Right lobe of liver (tissue), 6 donors: ENCODE measurements around the gene COPG2. TPM values are rescaled to one million over a fixed set of nuclear protein-coding genes. Genes with fewer than 3 reads are reported as not detected.
"Not testable (repeated sequence)": the region's sequence is repeated elsewhere in the genome, so short reads cannot be mapped to it uniquely, and the experiment has no call there.

Source experiments
- ATAC-seq, 4 donors: fragments of 200-7000 bp; cut with Tn5 transposase; one replicate each; pipeline ENCODE4 v1.9.1; 2020; ENCODE audit warnings: mild to moderate bottlenecking in 4 of 4, moderate library complexity in 4 of 4
- DNase-seq, 3 donors: peaks; one replicate each; pipeline ENCODE4 v3.0.0-alpha.2; 2020
- H3K27ac ChIP-seq, 3 donors: fragments of 200-600 bp; one replicate each; pipeline ENCODE4 v1.8.0; 2022
- H3K27me3 ChIP-seq, 2 donors: fragments of 200-600 bp; one replicate each; pipeline ENCODE4 v1.8.0; 2022
- H3K36me3 ChIP-seq, 4 donors: fragments of 200-600 bp; sonication (generic) in 1 of 4; one replicate each; pipeline versions ENCODE4 v1.5.1 to v1.8.0; 2017 to 2022; ENCODE audit warnings: control low read depth in 1 of 4
- H3K4me1 ChIP-seq, 4 donors: fragments of 200-600 bp; sonication (generic) in 1 of 4; one replicate each; pipeline versions ENCODE4 v1.5.1 to v1.8.0; 2017 to 2022; ENCODE audit warnings: control low read depth in 1 of 4
- H3K4me3 ChIP-seq, 3 donors: fragments of 200-600 bp; one replicate each; pipeline ENCODE4 v1.8.0; 2022
- H3K9me3 ChIP-seq, 4 donors: fragments of 200-600 bp; sonication (generic) in 1 of 4; one replicate each; pipeline versions ENCODE4 v1.5.1 to v1.8.0; 2017 to 2022; ENCODE audit warnings: control low read depth in 1 of 4
- POLR2A ChIP-seq: fragments of 450-650 bp; IDR thresholded peaks from one replicate; pipeline ENCODE4 v1.6.1; 2017; ENCODE audit warnings: antibody characterized with exemption, mild to moderate bottlenecking
- WGBS: methylation state at CpG from one replicate; pipeline ENCODE4 v1.1.6; 2018; ENCODE audit warnings: low coverage, low lambda C conversion rate; ENCODE audit not compliant: insufficient coverage; ENCODE audit errors: missing lambda C conversion rate; 5-methylcytosine and 5-hydroxymethylcytosine counted together
- intact Hi-C, 2 donors: fragments of 100-400 bp; cut with DNase I; formaldehyde crosslinking; loops; one replicate each; pipeline versions ENCODE4 v1.11.2 to v1.14.1; 2022
- total RNA-seq, 6 experiments: library from RNA; depleted of rRNA in 2 of 6; stranded (reverse); fragments of >200 nt in 2 of 6; fragmentation: NEBNext Ultra II Directional in 3 of 6; extraction: Animal tissue kit (Norgen Biotek cat#: 25700) in 3 of 6; gene quantifications; one replicate each; pipeline versions ENCODE4 v1.1.0 to v1.2.4, GENCODE V29; 2016 to 2023
- TF ChIP-seq, protein P1 (sequence below), 4 donors: fragments of 200-600 bp in 3 of 4; fragments of 450-650 bp in 1 of 4; IDR thresholded peaks; one replicate each; pipeline versions ENCODE4 v1.5.1 to v1.8.0; 2016 to 2022; ENCODE audit warnings: antibody characterized with exemption in 4 of 4, mild to moderate bottlenecking in 2 of 4
- donor health status: DM: no; HTN: yes; CAD: no.
- donor health status: DM: no; HTN: no; CAD: no.
- donor health status: DM: no; HTN: no; CAD: no.
- donor health status: DM: no; HTN: yes; CAD: no.
- donor health status: DM: no; HTN: yes; CAD: no.

COPG2 gene
- total RNA-seq, 6 experiments from 2014 or later: 6.5 to 8.9 (median 8.4) TPM

DNA sequence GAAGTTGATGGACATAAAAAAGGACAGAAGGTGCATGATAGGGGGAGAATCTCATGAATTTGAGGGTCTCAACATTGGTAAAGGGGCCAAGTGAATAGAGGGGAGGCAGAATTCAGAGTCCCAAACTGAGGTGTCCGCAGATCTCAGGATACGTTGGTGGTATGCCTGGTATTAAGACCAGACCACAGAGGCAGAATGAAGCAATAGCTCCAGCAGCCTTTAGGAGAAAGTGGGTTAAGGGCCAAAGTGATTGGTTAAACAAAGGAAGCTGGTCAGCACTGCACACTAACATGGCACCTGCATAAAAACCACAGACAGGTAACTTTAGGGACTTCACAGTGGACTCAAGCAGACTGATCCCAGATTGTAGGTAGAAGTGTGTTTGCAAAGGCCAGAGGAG is 139.1 kb downstream of the COPG2 start:
- Histone ChIP-seq H3K4me3 (no peak overlapping the region), H3K27ac (no peak overlapping the region), H3K27me3 (no peaks in the 10 kb centered on the region), H3K9me3 (no peaks in the 10 kb centered on the region), H3K4me1 (no peaks in the 10 kb centered on the region), H3K36me3 (no peaks in the 10 kb centered on the region)
- ATAC-seq (no peak), DNase-seq (no peak)
- intact Hi-C loops: no loop called here
- no peak for TF ChIP-seq POLR2A
- TF ChIP-seq, protein P1, sequence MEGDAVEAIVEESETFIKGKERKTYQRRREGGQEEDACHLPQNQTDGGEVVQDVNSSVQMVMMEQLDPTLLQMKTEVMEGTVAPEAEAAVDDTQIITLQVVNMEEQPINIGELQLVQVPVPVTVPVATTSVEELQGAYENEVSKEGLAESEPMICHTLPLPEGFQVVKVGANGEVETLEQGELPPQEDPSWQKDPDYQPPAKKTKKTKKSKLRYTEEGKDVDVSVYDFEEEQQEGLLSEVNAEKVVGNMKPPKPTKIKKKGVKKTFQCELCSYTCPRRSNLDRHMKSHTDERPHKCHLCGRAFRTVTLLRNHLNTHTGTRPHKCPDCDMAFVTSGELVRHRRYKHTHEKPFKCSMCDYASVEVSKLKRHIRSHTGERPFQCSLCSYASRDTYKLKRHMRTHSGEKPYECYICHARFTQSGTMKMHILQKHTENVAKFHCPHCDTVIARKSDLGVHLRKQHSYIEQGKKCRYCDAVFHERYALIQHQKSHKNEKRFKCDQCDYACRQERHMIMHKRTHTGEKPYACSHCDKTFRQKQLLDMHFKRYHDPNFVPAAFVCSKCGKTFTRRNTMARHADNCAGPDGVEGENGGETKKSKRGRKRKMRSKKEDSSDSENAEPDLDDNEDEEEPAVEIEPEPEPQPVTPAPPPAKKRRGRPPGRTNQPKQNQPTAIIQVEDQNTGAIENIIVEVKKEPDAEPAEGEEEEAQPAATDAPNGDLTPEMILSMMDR (IDR thresholded peaks at IDR 0.05): no peak
- WGBS: 96% methylated on average over 2 of the region's 2 CpGs

GRCh38 chr7:130527752-130528355 is 140.7 kb downstream of the COPG2 start:
- H3K27me3 ChIP-seq, DNase-seq, ATAC-seq, H3K4me1 ChIP-seq, H3K36me3 ChIP-seq, H3K9me3 ChIP-seq, intact Hi-C loops, H3K4me3 ChIP-seq, H3K27ac ChIP-seq: not testable (repeated sequence)
- 70% methylated on average over 11 of the region's 17 CpGs for WGBS

DNA sequence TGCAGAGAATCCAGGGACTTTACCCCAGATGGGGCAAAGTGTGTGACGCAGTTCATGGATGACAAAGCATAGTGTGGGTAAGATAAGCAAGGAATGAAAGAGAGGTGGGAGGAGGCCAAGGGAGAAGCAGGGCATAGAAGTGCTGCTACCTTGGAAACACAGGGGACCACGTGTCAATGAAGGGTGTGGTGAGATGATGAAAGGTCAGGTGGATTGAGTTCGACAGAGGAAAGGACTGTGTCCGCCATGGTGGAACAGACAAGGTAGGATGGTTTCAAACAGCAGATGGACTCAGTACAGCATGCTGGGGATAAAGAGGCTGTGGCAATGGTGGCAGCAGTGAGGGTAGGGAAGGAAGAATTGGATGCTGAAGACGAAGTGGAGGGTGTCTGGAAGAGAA is 143.9 kb downstream of the COPG2 start:
- intact Hi-C loops: no loop called here
- 95% methylated on average over 4 of the region's 5 CpGs for WGBS
- TF ChIP-seq, protein P1 (IDR thresholded peaks at IDR 0.05): no peak
- no peak for TF ChIP-seq POLR2A

GRCh38 chr7:130523519-130524125 is 144.9 kb downstream of the COPG2 start:
- H3K27ac ChIP-seq, H3K4me3 ChIP-seq, intact Hi-C loops, H3K9me3 ChIP-seq, H3K27me3 ChIP-seq, H3K4me1 ChIP-seq, DNase-seq, H3K36me3 ChIP-seq, ATAC-seq: not testable (repeated sequence)
- 94% methylated on average over 14 of the region's 17 CpGs for WGBS

More for the DNA sequence above, 143.9 kb downstream of the COPG2 start:
- Histone ChIP-seq H3K27me3 (no peaks in the 10 kb centered on the region), H3K27ac (no peak overlapping the region), H3K36me3 (no peaks in the 10 kb centered on the region), H3K9me3 (no peaks in the 10 kb centered on the region), H3K4me1 (no peaks in the 10 kb centered on the region), H3K4me3 (no peak overlapping the region)
- ATAC-seq: no peak
- DNase-seq: no peak

GRCh38 chr7:130521258-130521951 is 147.1 kb downstream of the COPG2 start:
- H3K36me3 ChIP-seq: no peaks in the 10 kb centered on the region
- WGBS: 80% methylated on average over 4 of the region's 4 CpGs
- intact Hi-C loops: no loop called here
- H3K4me3 ChIP-seq: no peak overlapping the region
- H3K4me1 ChIP-seq: no peaks in the 10 kb centered on the region
- no peaks in the 10 kb centered on the region for H3K27me3 ChIP-seq
- no peaks in the 10 kb centered on the region for H3K9me3 ChIP-seq
- ATAC-seq: no peak
- no peak for DNase-seq
- no peak for TF ChIP-seq POLR2A
- TF ChIP-seq, protein P1 (IDR thresholded peaks at IDR 0.05): no peak
- H3K27ac ChIP-seq: no peak overlapping the region
